Muscle of leg (tissue), 11 donors: Measurements from ENCODE around the gene LRRC39. TPM values are rescaled to one million over a fixed set of nuclear protein-coding genes. Genes with fewer than 3 reads are reported as not detected.

Experiments
- DNase-seq: peaks from one replicate; pipeline ENCODE4 v3.0.0; 2013
- H3K27ac ChIP-seq: one replicate; pipeline ENCODE4 v1.5.1; 2013; ENCODE audit warnings: mild to moderate bottlenecking, low read length, control low read depth
- H3K27me3 ChIP-seq: one replicate; pipeline ENCODE4 v1.6.1; 2013; ENCODE audit warnings: low read length; ENCODE audit not compliant: control insufficient read depth, insufficient read depth
- H3K36me3 ChIP-seq: one replicate; pipeline ENCODE4 v1.6.1; 2013; ENCODE audit warnings: low read length; ENCODE audit not compliant: control insufficient read depth, insufficient read depth
- H3K4me1 ChIP-seq: one replicate; pipeline ENCODE4 v1.6.1; 2013; ENCODE audit warnings: low read length; ENCODE audit not compliant: control insufficient read depth, insufficient read depth
- H3K4me3 ChIP-seq: one replicate; pipeline ENCODE4 v1.5.1; 2013; ENCODE audit warnings: low read length, control low read depth
- H3K9me3 ChIP-seq: replicated peaks from 2 replicates; pipeline ENCODE4 v1.6.1; 2013; ENCODE audit warnings: low read depth, low read length; ENCODE audit not compliant: control insufficient read depth
- WGBS: methylation state at CpG from one replicate; pipeline ENCODE4 v1.1.5; 2013; ENCODE audit warnings: missing lambda C conversion rate; ENCODE audit not compliant: insufficient coverage; 5-methylcytosine and 5-hydroxymethylcytosine counted together
- polyA plus RNA-seq, 8 donors: library from polyadenylated mRNA; unstranded; fragments of 120-200 nt; gene quantifications; one replicate each; pipeline versions ENCODE4 v1.2.1 to v1.2.3, GENCODE V29; 2013; ENCODE audit warnings: inconsistent platforms in 1 of 8, low replicate concordance in 1 of 8; ENCODE audit not compliant: insufficient read length in 8 of 8, insufficient read depth in 1 of 8
- total RNA-seq: library from RNA; stranded (reverse); fragments of 120-200 nt; gene quantifications from one replicate; pipeline ENCODE4 v1.2.4, GENCODE V29; 2013

Gene LRRC39
- total and polyA plus RNA-seq, 9 donors: 127 to 229 (median 176) TPM

- Histone ChIP-seq H3K4me1 (peaks cover 4% of the 10 kb centered on the region), H3K27ac (peak within 1 kb of the TSS; percentile 71), H3K4me3 (peak within 1 kb of the TSS; percentile 83), H3K36me3 (peaks cover 7% of the 10 kb centered on the region), H3K27me3 (no peaks in the 10 kb centered on the region), H3K9me3 (no peaks in the 10 kb centered on the region)
- peak; percentile 100 for DNase-seq
- WGBS: under 1% methylated on average over 50 of the region's 57 CpGs
These were observed 45.2 kb downstream of the LRRC39 start, which contains the start of the genes SASS6 and TRMT13 for GRCh38 chr1:100132566-100133477. Gene SASS6, minus strand, starts transcription at chr1:100132930. Its CDS starts 116 bp downstream, at chr1:100132814. Gene TRMT13, plus strand, starts transcription at chr1:100133163. Its CDS starts 6 bp downstream, at chr1:100133169.

- H3K4me3 ChIP-seq: no peak overlapping the region
- 86% methylated on average over 2 of the region's 8 CpGs for WGBS
- H3K9me3 ChIP-seq: no peaks in the 10 kb centered on the region
- peaks cover 4% of the 10 kb centered on the region for H3K4me1 ChIP-seq
- H3K27ac ChIP-seq: no peak overlapping the region
- DNase-seq: no peak
- H3K27me3 ChIP-seq: no peaks in the 10 kb centered on the region
- no peaks in the 10 kb centered on the region for H3K36me3 ChIP-seq
These were observed 46.4 kb downstream of the LRRC39 start for GRCh38 chr1:100131623-100132022.

- Histone ChIP-seq H3K27ac (no peak overlapping the region), H3K9me3 (no peaks in the 10 kb centered on the region), H3K27me3 (no peaks in the 10 kb centered on the region), H3K4me3 (no peak overlapping the region), H3K4me1 (peaks cover 4% of the 10 kb centered on the region), H3K36me3 (no peaks in the 10 kb centered on the region)
- WGBS: 95% methylated on average over 3 of the region's 5 CpGs
- no peak for DNase-seq
These were observed 47.4 kb downstream of the LRRC39 start for GRCh38 chr1:100130552-100131077.

- H3K4me3 ChIP-seq: no peak overlapping the region
- DNase-seq: no peak
- H3K36me3 ChIP-seq: no peaks in the 10 kb centered on the region
- WGBS: no CpG with 5 or more reads among the region's 1 CpG
- H3K27me3 ChIP-seq: no peaks in the 10 kb centered on the region
- H3K4me1 ChIP-seq: peaks cover 2% of the 10 kb centered on the region
- no peak overlapping the region for H3K27ac ChIP-seq
- no peaks in the 10 kb centered on the region for H3K9me3 ChIP-seq
These were observed 50.8 kb downstream of the LRRC39 start for GRCh38 chr1:100127226-100127625.

GRCh38 chr1:100122177-100122576 lies 55.9 kb downstream of the LRRC39 start:
- Histone ChIP-seq H3K4me3 (no peak overlapping the region), H3K4me1 (no peaks in the 10 kb centered on the region), H3K9me3 (no peaks in the 10 kb centered on the region), H3K36me3 (peaks cover 4% of the 10 kb centered on the region), H3K27me3 (no peaks in the 10 kb centered on the region), H3K27ac (no peak overlapping the region)
- WGBS: no CpG with 5 or more reads among the region's 1 CpG
- DNase-seq: no peak

- DNase-seq: no peak
- Histone ChIP-seq H3K9me3 (no peaks in the 10 kb centered on the region), H3K36me3 (peaks cover 4% of the 10 kb centered on the region), H3K27ac (no peak overlapping the region), H3K4me1 (no peaks in the 10 kb centered on the region), H3K4me3 (no peak overlapping the region), H3K27me3 (no peaks in the 10 kb centered on the region)
- WGBS: no CpG with 5 or more reads among the region's 4 CpGs
These were observed 62.5 kb downstream of the LRRC39 start for GRCh38 chr1:100115524-100115923.

GRCh38 chr1:100109554-100110066 lies 68.4 kb downstream of the LRRC39 start:
- Histone ChIP-seq H3K27ac (no peak overlapping the region), H3K27me3 (no peaks in the 10 kb centered on the region), H3K36me3 (peaks cover 4% of the 10 kb centered on the region), H3K4me1 (no peaks in the 10 kb centered on the region), H3K9me3 (no peaks in the 10 kb centered on the region), H3K4me3 (no peak overlapping the region)
- DNase-seq: no peak

GRCh38 chr1:100107696-100108095 lies 70.4 kb downstream of the LRRC39 start:
- no CpG with 5 or more reads among the region's 4 CpGs for WGBS
- H3K36me3 ChIP-seq: peaks cover 16% of the 10 kb centered on the region

GRCh38 chr1:100101564-100101963 lies 76.5 kb downstream of the LRRC39 start:
- WGBS: 80% methylated on average over 2 of the region's 2 CpGs
- DNase-seq: no peak
- H3K4me1 ChIP-seq: no peaks in the 10 kb centered on the region
- H3K27ac ChIP-seq: no peak overlapping the region
- no peak overlapping the region for H3K4me3 ChIP-seq
- H3K9me3 ChIP-seq: no peaks in the 10 kb centered on the region
- peaks cover 17% of the 10 kb centered on the region for H3K36me3 ChIP-seq
- no peaks in the 10 kb centered on the region for H3K27me3 ChIP-seq

More at GRCh38 chr1:100107696-100108095, 70.4 kb downstream of the LRRC39 start:
- no peak overlapping the region for H3K4me3 ChIP-seq
- H3K4me1 ChIP-seq: no peaks in the 10 kb centered on the region
- no peaks in the 10 kb centered on the region for H3K9me3 ChIP-seq
- no peaks in the 10 kb centered on the region for H3K27me3 ChIP-seq
- DNase-seq: no peak
- H3K27ac ChIP-seq: no peak overlapping the region

GRCh38 chr1:100100202-100100601 lies 77.9 kb downstream of the LRRC39 start:
- no peaks in the 10 kb centered on the region for H3K9me3 ChIP-seq
- WGBS: no CpG with 5 or more reads among the region's 1 CpG
- peaks cover 15% of the 10 kb centered on the region for H3K36me3 ChIP-seq

More at GRCh38 chr1:100100202-100100601, 77.9 kb downstream of the LRRC39 start:
- no peak for DNase-seq
- Histone ChIP-seq H3K4me3 (no peak overlapping the region), H3K27ac (no peak overlapping the region), H3K27me3 (no peaks in the 10 kb centered on the region), H3K4me1 (no peaks in the 10 kb centered on the region)
